HepG2 (cell line): Measurements from ENCODE around the gene SOX12. TPM values are rescaled to one million over a fixed set of nuclear protein-coding genes. Genes with fewer than 3 reads are reported as not detected.

Experiments used
- CSRNP2 ChIP-seq: sonication (generic); formaldehyde crosslinking; conservative IDR thresholded peaks from 2 replicates; pipeline ENCODE4 v1.8.0; 2022; ENCODE audit warnings: low read depth, missing genetic modification reagents
- DMTF1 ChIP-seq: sonication (generic); formaldehyde crosslinking; IDR thresholded peaks from 2 replicates; pipeline ENCODE4 v1.4.0; 2020; ENCODE audit warnings: mild to moderate bottlenecking, missing genetic modification reagents
- ERF ChIP-seq: IDR thresholded peaks from 2 replicates; pipeline ENCODE4 v1.6.1; 2018; ENCODE audit warnings: missing biosample characterization, missing genetic modification reagents
- GATAD1 ChIP-seq: IDR thresholded peaks from 2 replicates; pipeline ENCODE4 v1.6.1; 2016; ENCODE audit warnings: missing genetic modification reagents, missing compliant biosample characterization
- JUN ChIP-seq: sonication (generic); formaldehyde crosslinking; IDR thresholded peaks from 2 replicates; pipeline ENCODE4 v1.4.0; 2020; ENCODE audit warnings: mild to moderate bottlenecking, missing genetic modification reagents
- ONECUT2 ChIP-seq: sonication (generic); formaldehyde crosslinking; IDR thresholded peaks from 2 replicates; pipeline ENCODE4 v1.4.0; 2020; ENCODE audit warnings: missing genetic modification reagents
- TMF1 ChIP-seq: sonication (generic); formaldehyde crosslinking; IDR thresholded peaks from 2 replicates; pipeline ENCODE4 v1.8.1; 2022; ENCODE audit warnings: low read depth, missing genetic modification reagents
- TSC22D2 ChIP-seq: sonication (generic); formaldehyde crosslinking; IDR thresholded peaks from 2 replicates; pipeline ENCODE4 v1.5.1; 2020; ENCODE audit warnings: missing genetic modification reagents, mild to moderate bottlenecking, borderline replicate concordance
- ZNF275 ChIP-seq: sonication (generic); formaldehyde crosslinking; IDR thresholded peaks from 2 replicates; pipeline ENCODE4 v1.8.0; 2022; ENCODE audit warnings: missing genetic modification reagents, mild to moderate bottlenecking, inconsistent platforms, borderline replicate concordance
- ZNF333 ChIP-seq: sonication (generic); formaldehyde crosslinking; IDR thresholded peaks from 2 replicates; pipeline ENCODE4 v1.4.0; 2020; ENCODE audit warnings: mild to moderate bottlenecking, missing genetic modification reagents, borderline replicate concordance
- ZNF552 ChIP-seq: sonication (generic); formaldehyde crosslinking; IDR thresholded peaks from 2 replicates; pipeline ENCODE4 v1.9.0; 2022; ENCODE audit warnings: missing genetic modification reagents, mild to moderate bottlenecking, borderline replicate concordance
- polyA plus RNA-seq, 8 experiments: library from polyadenylated mRNA; depleted of rRNA in 3 of 8; stranded (reverse) in 7 of 8; unstranded in 1 of 8; fragments of >200 nt; fragmentation: Illumina TruSeq in 4 of 8; extraction: Trizol in 4 of 8; gene quantifications; 2 replicates each; pipeline versions ENCODE4 v1.2.1 to v1.2.3, GENCODE V29; 2011 to 2016; ENCODE audit warnings: low read depth in 4 of 8, missing spikeins in 1 of 8, mixed read lengths in 1 of 8; ENCODE audit not compliant: insufficient read depth in 1 of 8
- total RNA-seq, 5 experiments: library from RNA; depleted of rRNA; stranded (reverse); fragments of >200 nt; fragmentation: Illumina TruSeq; extraction: Trizol; gene quantifications; 2 replicates each; pipeline ENCODE4 v1.2.3, GENCODE V29; 2016; ENCODE audit warnings: low read depth in 1 of 5
- TF ChIP-seq, protein P1 (sequence below): sonication (generic); formaldehyde crosslinking; IDR thresholded peaks from 2 replicates; pipeline ENCODE4 v1.4.0; 2020; ENCODE audit warnings: missing genetic modification reagents, borderline replicate concordance
- TF ChIP-seq, protein P2 (sequence below): sonication (generic); formaldehyde crosslinking; IDR thresholded peaks from 2 replicates; pipeline ENCODE4 v1.5.1; 2020; ENCODE audit warnings: missing genetic modification reagents, mild to moderate bottlenecking, borderline replicate concordance
- TF ChIP-seq, protein P3 (sequence below): sonication (generic); formaldehyde crosslinking; IDR thresholded peaks from 2 replicates; pipeline ENCODE4 v1.4.0; 2020; ENCODE audit warnings: missing genetic modification reagents
- TF ChIP-seq, protein P4 (sequence below): sonication (generic); formaldehyde crosslinking; IDR thresholded peaks from 2 replicates; pipeline ENCODE4 v1.4.0; 2020; ENCODE audit warnings: mild to moderate bottlenecking, missing genetic modification reagents

SOX12 gene
- total and polyA plus RNA-seq, 2 of the 13 experiments (the other 11 are each of a cell fraction or from before 2014, with no cell fraction given): 10.0 to 18.7 TPM

GRCh38 chr20:327186-328026 is 2.1 kb downstream of the SOX12 start (continued):
- no peak for TF ChIP-seq ZNF275 (CRISPR knock-in tag)
- peak; percentile 78; the same call in 1 of the 2 replicates for TF ChIP-seq ZNF333 (CRISPR knock-in tag)
- TF ChIP-seq, protein P1, sequence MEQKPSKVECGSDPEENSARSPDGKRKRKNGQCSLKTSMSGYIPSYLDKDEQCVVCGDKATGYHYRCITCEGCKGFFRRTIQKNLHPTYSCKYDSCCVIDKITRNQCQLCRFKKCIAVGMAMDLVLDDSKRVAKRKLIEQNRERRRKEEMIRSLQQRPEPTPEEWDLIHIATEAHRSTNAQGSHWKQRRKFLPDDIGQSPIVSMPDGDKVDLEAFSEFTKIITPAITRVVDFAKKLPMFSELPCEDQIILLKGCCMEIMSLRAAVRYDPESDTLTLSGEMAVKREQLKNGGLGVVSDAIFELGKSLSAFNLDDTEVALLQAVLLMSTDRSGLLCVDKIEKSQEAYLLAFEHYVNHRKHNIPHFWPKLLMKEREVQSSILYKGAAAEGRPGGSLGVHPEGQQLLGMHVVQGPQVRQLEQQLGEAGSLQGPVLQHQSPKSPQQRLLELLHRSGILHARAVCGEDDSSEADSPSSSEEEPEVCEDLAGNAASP (CRISPR knock-in tag): 0 out of 2 replicates have a peak, but pooled peaks have one; percentile 7
- TF ChIP-seq, protein P2, sequence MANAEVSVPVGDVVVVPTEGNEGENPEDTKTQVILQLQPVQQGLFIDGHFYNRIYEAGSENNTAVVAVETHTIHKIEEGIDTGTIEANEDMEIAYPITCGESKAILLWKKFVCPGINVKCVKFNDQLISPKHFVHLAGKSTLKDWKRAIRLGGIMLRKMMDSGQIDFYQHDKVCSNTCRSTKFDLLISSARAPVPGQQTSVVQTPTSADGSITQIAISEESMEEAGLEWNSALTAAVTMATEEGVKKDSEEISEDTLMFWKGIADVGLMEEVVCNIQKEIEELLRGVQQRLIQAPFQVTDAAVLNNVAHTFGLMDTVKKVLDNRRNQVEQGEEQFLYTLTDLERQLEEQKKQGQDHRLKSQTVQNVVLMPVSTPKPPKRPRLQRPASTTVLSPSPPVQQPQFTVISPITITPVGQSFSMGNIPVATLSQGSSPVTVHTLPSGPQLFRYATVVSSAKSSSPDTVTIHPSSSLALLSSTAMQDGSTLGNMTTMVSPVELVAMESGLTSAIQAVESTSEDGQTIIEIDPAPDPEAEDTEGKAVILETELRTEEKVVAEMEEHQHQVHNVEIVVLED (CRISPR knock-in tag): peak; percentile 83
- no peak for TF ChIP-seq DMTF1
- no peak for TF ChIP-seq TMF1
- TF ChIP-seq, protein P3, sequence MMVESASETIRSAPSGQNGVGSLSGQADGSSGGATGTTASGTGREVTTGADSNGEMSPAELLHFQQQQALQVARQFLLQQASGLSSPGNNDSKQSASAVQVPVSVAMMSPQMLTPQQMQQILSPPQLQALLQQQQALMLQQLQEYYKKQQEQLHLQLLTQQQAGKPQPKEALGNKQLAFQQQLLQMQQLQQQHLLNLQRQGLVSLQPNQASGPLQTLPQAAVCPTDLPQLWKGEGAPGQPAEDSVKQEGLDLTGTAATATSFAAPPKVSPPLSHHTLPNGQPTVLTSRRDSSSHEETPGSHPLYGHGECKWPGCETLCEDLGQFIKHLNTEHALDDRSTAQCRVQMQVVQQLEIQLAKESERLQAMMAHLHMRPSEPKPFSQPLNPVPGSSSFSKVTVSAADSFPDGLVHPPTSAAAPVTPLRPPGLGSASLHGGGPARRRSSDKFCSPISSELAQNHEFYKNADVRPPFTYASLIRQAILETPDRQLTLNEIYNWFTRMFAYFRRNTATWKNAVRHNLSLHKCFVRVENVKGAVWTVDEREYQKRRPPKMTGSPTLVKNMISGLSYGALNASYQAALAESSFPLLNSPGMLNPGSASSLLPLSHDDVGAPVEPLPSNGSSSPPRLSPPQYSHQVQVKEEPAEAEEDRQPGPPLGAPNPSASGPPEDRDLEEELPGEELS (CRISPR knock-in tag): no peak
- 0 out of 2 replicates have a peak, but pooled peaks have one; percentile 26 for TF ChIP-seq ERF (CRISPR knock-in tag)
- TF ChIP-seq ZNF552 (CRISPR knock-in tag): no peak
- no peak for TF ChIP-seq ONECUT2 (CRISPR knock-in tag)
- TF ChIP-seq GATAD1 (CRISPR knock-in tag): no peak; the same call in 1 of the 2 replicates
- TF ChIP-seq, protein P4, sequence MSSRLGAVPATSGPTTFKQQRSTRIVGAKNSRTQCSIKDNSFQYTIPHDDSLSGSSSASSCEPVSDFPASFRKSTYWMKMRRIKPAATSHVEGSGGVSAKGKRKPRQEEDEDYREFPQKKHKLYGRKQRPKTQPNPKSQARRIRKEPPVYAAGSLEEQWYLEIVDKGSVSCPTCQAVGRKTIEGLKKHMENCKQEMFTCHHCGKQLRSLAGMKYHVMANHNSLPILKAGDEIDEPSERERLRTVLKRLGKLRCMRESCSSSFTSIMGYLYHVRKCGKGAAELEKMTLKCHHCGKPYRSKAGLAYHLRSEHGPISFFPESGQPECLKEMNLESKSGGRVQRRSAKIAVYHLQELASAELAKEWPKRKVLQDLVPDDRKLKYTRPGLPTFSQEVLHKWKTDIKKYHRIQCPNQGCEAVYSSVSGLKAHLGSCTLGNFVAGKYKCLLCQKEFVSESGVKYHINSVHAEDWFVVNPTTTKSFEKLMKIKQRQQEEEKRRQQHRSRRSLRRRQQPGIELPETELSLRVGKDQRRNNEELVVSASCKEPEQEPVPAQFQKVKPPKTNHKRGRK (CRISPR knock-in tag): no peak
- TF ChIP-seq TSC22D2 (CRISPR knock-in tag): 0 out of 2 replicates have a peak, but pooled peaks have one; percentile 5
- TF ChIP-seq CSRNP2 (CRISPR knock-in tag): no peak
- peak; percentile 21; the same call in 1 of the 2 replicates for TF ChIP-seq JUN (CRISPR knock-in tag)
